Stimulated activated CD4-positive, alpha-beta T cell treated with anti-CD3 and anti-CD28 coated beads, Interleukin-15, amount 100 ng/mL, for 1 hour (primary cell): Measurements from ENCODE around the gene MYLK2.
A peak's percentile ranks its signal among the peaks of the same experiment; 100 is the strongest.

Source experiments
- DNase-seq, 2 donors: peaks; one replicate each; pipeline ENCODE4 v3.0.0-alpha.2; 2020; ENCODE audit warnings: low read depth in 1 of 2, low spot score in 1 of 2

Gene MYLK2

GRCh38 chr20:31870726-31871617 lies 51.8 kb downstream of the MYLK2 start:
- DNase-seq, result no peak

- DNase-seq, result no peak
Observed at GRCh38 chr20:31871618-31871954, 52.4 kb downstream of the MYLK2 start.

- no peak for DNase-seq
Observed at GRCh38 chr20:31872406-31872805, 53.2 kb downstream of the MYLK2 start.

GRCh38 chr20:31875671-31876070 lies 56.5 kb downstream of the MYLK2 start:
- DNase-seq, result no peak

- no peak for DNase-seq
Observed at GRCh38 chr20:31877684-31878083, 58.5 kb downstream of the MYLK2 start.

- peak; percentile 44 to 51 for DNase-seq
Observed at GRCh38 chr20:31879143-31879987, 60.2 kb downstream of the MYLK2 start.

- DNase-seq, result no peak
Observed at GRCh38 chr20:31881945-31882344, 62.8 kb downstream of the MYLK2 start.

- DNase-seq, result no peak
Observed at GRCh38 chr20:31883829-31884228, 64.7 kb downstream of the MYLK2 start.
